CD4-positive, alpha-beta memory T cell (primary cell): ENCODE measurements around the gene LCMT1. TPM values are rescaled to one million over a fixed set of nuclear protein-coding genes. Genes with fewer than 3 reads are reported as not detected.

Source experiments
- CTCF ChIA-PET: fragments of 350-600 bp; sonication (Branson Sonifier 250); formaldehyde crosslinking; loops from one replicate; lab custom pipeline; 2021; ENCODE audit warnings: inconsistent platforms; ENCODE audit not compliant: partially characterized antibody; lab: Charles Lee
- POLR2A ChIA-PET: fragments of 350-600 bp; sonication (Branson Sonifier 250); formaldehyde crosslinking; loops from one replicate; lab custom pipeline; 2021; ENCODE audit not compliant: partially characterized antibody; lab: Charles Lee
- DNase-seq, 5 donors: peaks; one replicate each; pipeline versions ENCODE4 v3.0.0 to v3.0.0-alpha.2; 2020 to 2022; ENCODE audit warnings: mixed read lengths in 1 of 5
- H3K27ac ChIP-seq: one replicate; pipeline ENCODE4 v1.7.0; 2013; ENCODE audit warnings: low read depth, low read length
- H3K27me3 ChIP-seq: 2 replicates; pipeline ENCODE4 v1.7.0; 2013; ENCODE audit warnings: mild to moderate bottlenecking, low read length, moderate library complexity; ENCODE audit not compliant: insufficient read depth
- H3K36me3 ChIP-seq: 2 replicates; pipeline ENCODE4 v1.7.0; 2013; ENCODE audit warnings: mild to moderate bottlenecking, low read length, moderate library complexity; ENCODE audit not compliant: insufficient read depth
- H3K4me1 ChIP-seq: 2 replicates; pipeline ENCODE4 v1.7.0; 2013; ENCODE audit warnings: mild to moderate bottlenecking, low read length, moderate library complexity; ENCODE audit not compliant: insufficient read depth
- H3K4me3 ChIP-seq, 2 donors: one replicate each; pipeline ENCODE4 v1.7.0; 2013; ENCODE audit warnings: low read length in 2 of 2, mild to moderate bottlenecking in 1 of 2
- H3K9me3 ChIP-seq, 2 donors: one replicate each; pipeline ENCODE4 v1.7.0; 2013; ENCODE audit warnings: low read length in 2 of 2, control low read depth in 1 of 2; ENCODE audit not compliant: control insufficient read depth in 1 of 2
- H3K27ac Mint-ChIP-seq, 7 donors: one replicate each; pipeline ENCODE4 v1.8.0; 2020 to 2021; ENCODE audit warnings: mixed read lengths in 7 of 7, mild to moderate bottlenecking in 6 of 7, inconsistent platforms in 3 of 7, moderate library complexity in 3 of 7
- H3K27me3 Mint-ChIP-seq, 2 donors: one replicate each; pipeline ENCODE4 v1.8.0; 2020 to 2021; ENCODE audit warnings: mixed read lengths in 2 of 2
- H3K36me3 Mint-ChIP-seq, 2 donors: one replicate each; pipeline ENCODE4 v1.8.0; 2020 to 2021; ENCODE audit warnings: mixed read lengths in 2 of 2, inconsistent platforms in 1 of 2, mild to moderate bottlenecking in 1 of 2
- H3K4me1 Mint-ChIP-seq, 4 donors: one replicate each; pipeline ENCODE4 v1.8.0; 2020 to 2021; ENCODE audit warnings: mixed read lengths in 4 of 4, mild to moderate bottlenecking in 1 of 4
- H3K4me3 Mint-ChIP-seq, 8 donors: one replicate each; pipeline ENCODE4 v1.8.0; 2020 to 2021; ENCODE audit warnings: mixed read lengths in 8 of 8, mild to moderate bottlenecking in 7 of 8, moderate library complexity in 6 of 8, inconsistent platforms in 3 of 8
- H3K9me3 Mint-ChIP-seq, 8 donors: one replicate each; pipeline ENCODE4 v1.8.0; 2020 to 2021; ENCODE audit warnings: mixed read lengths in 8 of 8, mild to moderate bottlenecking in 5 of 8, inconsistent platforms in 3 of 8, moderate library complexity in 1 of 8
- intact Hi-C: fragments of 100-400 bp; cut with micrococcal nuclease; formaldehyde crosslinking; loops from one replicate; pipeline ENCODE4 v1.15.1; 2023
- polyA plus RNA-seq, 2 donors: library from polyadenylated mRNA; unstranded; fragments of 300-500 nt; fragmentation: Illumina TruSeq; gene quantifications; one replicate each; pipeline ENCODE4 v1.2.3, GENCODE V29; 2021
- total RNA-seq, 2 experiments: library from RNA; stranded (reverse); gene quantifications; one replicate each; pipeline ENCODE4 v1.2.3, GENCODE V29; 2021

Gene LCMT1
- total and polyA plus RNA-seq, 4 experiments from 2014 or later, result 37.0 to 52.3 (median 42.4) TPM

GRCh38 chr16:25093208-25094061 is 18.1 kb upstream of the LCMT1 start:
- ChIA-PET POLR2A (interaction anchor here (1.1 to 1.3 kb wide), 2 partner anchors 18 to 32 kb away, joined by 5 to 6 read pairs; partner anchors contain the start of gene LCMT1), CTCF (interaction anchor here (1.0 to 1.3 kb wide), 2 partner anchors 33 to 37 kb away, joined by 3 to 4 read pairs; no protein-coding TSS in a partner anchor)
- Histone ChIP-seq H3K9me3 (no peaks in the 10 kb centered on the region), H3K36me3 (no peaks in the 10 kb centered on the region), H3K4me3 (no peak overlapping the region), H3K27me3 (no peaks in the 10 kb centered on the region), H3K27ac (no peak overlapping the region), H3K4me1 (peaks cover 15% of the 10 kb centered on the region)
- H3K27me3 Mint-ChIP-seq, result no peaks in the 10 kb centered on the region
- H3K36me3 Mint-ChIP-seq, result no peaks in the 10 kb centered on the region
- H3K4me1 Mint-ChIP-seq, result peaks cover 14 to 31% (median 17%) of the 10 kb centered on the region in 4 donors
- peak overlapping the region; percentile 25 to 86 (median 83) for H3K27ac Mint-ChIP-seq
- intact Hi-C loops, result no loop called here
- H3K4me3 Mint-ChIP-seq, result peak overlapping the region in 6 of 8 donors; percentile 9 to 75 (median 46)
- no peaks in the 10 kb centered on the region for H3K9me3 Mint-ChIP-seq
- DNase-seq, result peak in 1 of 5 donors; percentile 9

DNA sequence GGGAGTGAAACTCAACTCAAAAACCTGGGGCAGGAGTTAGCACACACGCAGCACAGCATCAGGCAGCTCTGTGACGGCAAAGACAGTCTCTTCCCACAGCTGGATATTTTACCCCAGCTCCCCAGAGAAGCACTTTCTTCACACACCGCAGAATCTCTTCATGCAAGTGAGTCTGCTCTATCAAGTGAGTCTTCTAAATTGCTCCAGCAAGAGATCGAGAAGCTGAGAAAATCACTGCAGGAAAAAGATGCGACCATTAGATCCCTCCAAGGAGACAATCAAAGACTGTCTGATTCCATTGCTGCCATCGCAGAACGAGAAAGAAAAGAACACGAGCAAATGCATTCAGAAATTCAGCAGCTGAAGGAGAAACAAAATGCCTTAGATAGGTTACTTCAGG is 16.9 kb upstream of the LCMT1 start:
- no peaks in the 10 kb centered on the region for H3K36me3 Mint-ChIP-seq
- Histone ChIP-seq H3K9me3 (no peaks in the 10 kb centered on the region), H3K4me1 (peaks cover 15% of the 10 kb centered on the region), H3K27me3 (no peaks in the 10 kb centered on the region), H3K27ac (no peak overlapping the region), H3K4me3 (no peak overlapping the region), H3K36me3 (no peaks in the 10 kb centered on the region)
- ChIA-PET POLR2A (interaction anchor here (1.1 to 1.3 kb wide), 3 partner anchors 17 to 33 kb away, joined by 5 to 6 read pairs (median 5); partner anchors contain the start of gene LCMT1), CTCF (interaction anchor here (1.0 to 1.3 kb wide), 2 partner anchors 34 to 38 kb away, joined by 3 to 4 read pairs; no protein-coding TSS in a partner anchor)
- H3K9me3 Mint-ChIP-seq, result no peaks in the 10 kb centered on the region
- intact Hi-C loops, result no loop called here
- no peaks in the 10 kb centered on the region for H3K27me3 Mint-ChIP-seq
- H3K27ac Mint-ChIP-seq, result peak overlapping the region in 3 of 7 donors; percentile 25 to 86 (median 33)
- DNase-seq, result no peak
- peaks cover 14 to 31% (median 17%) of the 10 kb centered on the region in 4 donors for H3K4me1 Mint-ChIP-seq
- no peak overlapping the region for H3K4me3 Mint-ChIP-seq

DNA sequence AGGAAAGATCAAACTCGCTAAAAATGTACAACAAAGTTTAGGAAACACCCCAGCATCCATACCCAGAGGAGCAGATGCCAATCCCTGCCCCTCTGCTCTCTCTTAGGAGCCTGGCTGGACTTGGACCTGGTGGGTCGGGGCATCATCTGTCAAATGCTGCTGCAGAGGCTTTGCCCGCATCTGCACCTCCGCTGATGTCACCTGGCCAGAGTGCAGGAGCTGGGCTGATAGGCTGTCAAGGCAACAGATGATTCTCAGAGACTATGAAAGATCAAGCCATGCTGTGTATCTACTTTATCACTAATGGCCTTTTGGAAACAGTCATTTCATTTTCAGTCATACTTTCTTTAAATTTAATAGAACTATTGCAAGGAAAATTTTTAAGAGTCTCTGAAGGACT is 15.9 kb upstream of the LCMT1 start:
- Histone ChIP-seq H3K27ac (no peak overlapping the region), H3K4me1 (peaks cover 15% of the 10 kb centered on the region), H3K9me3 (no peaks in the 10 kb centered on the region), H3K27me3 (no peaks in the 10 kb centered on the region), H3K36me3 (no peaks in the 10 kb centered on the region), H3K4me3 (no peak overlapping the region)
- Mint-ChIP-seq H3K27me3 (no peaks in the 10 kb centered on the region), H3K36me3 (no peaks in the 10 kb centered on the region), H3K4me1 (peaks cover 14 to 31% (median 17%) of the 10 kb centered on the region in 4 donors), H3K9me3 (no peaks in the 10 kb centered on the region), H3K27ac (peak overlapping the region in 1 of 7 donors; percentile 7), H3K4me3 (no peak overlapping the region)
- ChIA-PET CTCF (no interaction called here), POLR2A (no interaction called here)
- DNase-seq, result no peak
- intact Hi-C loops, result no loop called here

- Histone ChIP-seq H3K4me3 (no peak overlapping the region), H3K9me3 (no peaks in the 10 kb centered on the region), H3K36me3 (no peaks in the 10 kb centered on the region), H3K4me1 (peaks cover 15% of the 10 kb centered on the region), H3K27ac (no peak overlapping the region), H3K27me3 (no peaks in the 10 kb centered on the region)
- Mint-ChIP-seq H3K36me3 (no peaks in the 10 kb centered on the region), H3K27ac (no peak overlapping the region), H3K4me3 (no peak overlapping the region), H3K27me3 (no peaks in the 10 kb centered on the region), H3K4me1 (peaks cover 12 to 23% (median 13%) of the 10 kb centered on the region in 4 donors), H3K9me3 (no peaks in the 10 kb centered on the region)
- ChIA-PET CTCF (no interaction called here), POLR2A (no interaction called here)
- DNase-seq, result no peak
- intact Hi-C loops, result no loop called here
These were observed 14.1 kb upstream of the LCMT1 start for GRCh38 chr16:25097276-25097975.

DNA sequence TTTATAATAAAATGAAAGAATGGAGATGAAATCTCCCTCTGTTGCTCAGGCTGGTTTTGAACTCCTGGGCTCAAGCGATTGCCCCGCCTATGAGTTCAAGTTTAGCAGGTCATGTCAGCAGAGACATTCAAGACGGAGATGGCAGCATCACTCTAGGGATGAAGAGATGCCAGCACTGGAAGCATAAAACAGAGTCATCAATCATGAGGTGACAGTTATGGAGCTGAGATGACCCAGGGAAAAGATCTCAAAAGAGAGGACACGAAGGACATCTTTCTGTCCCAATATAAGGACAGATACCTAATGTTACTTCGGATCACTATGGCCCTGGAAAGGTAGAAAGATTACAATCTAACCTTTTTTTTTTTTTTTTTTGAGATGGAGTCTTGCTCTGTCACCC is 11.0 kb upstream of the LCMT1 start:
- Mint-ChIP-seq H3K27ac (no peak overlapping the region), H3K27me3 (no peaks in the 10 kb centered on the region), H3K9me3 (no peaks in the 10 kb centered on the region), H3K4me1 (no peaks in the 10 kb centered on the region), H3K4me3 (no peak overlapping the region), H3K36me3 (no peaks in the 10 kb centered on the region)
- no peak overlapping the region for H3K27ac ChIP-seq
- CTCF ChIA-PET, result no interaction called here
- no peaks in the 10 kb centered on the region for H3K4me1 ChIP-seq
- POLR2A ChIA-PET, result no interaction called here
- no peaks in the 10 kb centered on the region for H3K9me3 ChIP-seq
- DNase-seq, result no peak
- H3K36me3 ChIP-seq, result no peaks in the 10 kb centered on the region
- intact Hi-C loops, result no loop called here
- no peaks in the 10 kb centered on the region for H3K27me3 ChIP-seq
- no peak overlapping the region for H3K4me3 ChIP-seq

DNA sequence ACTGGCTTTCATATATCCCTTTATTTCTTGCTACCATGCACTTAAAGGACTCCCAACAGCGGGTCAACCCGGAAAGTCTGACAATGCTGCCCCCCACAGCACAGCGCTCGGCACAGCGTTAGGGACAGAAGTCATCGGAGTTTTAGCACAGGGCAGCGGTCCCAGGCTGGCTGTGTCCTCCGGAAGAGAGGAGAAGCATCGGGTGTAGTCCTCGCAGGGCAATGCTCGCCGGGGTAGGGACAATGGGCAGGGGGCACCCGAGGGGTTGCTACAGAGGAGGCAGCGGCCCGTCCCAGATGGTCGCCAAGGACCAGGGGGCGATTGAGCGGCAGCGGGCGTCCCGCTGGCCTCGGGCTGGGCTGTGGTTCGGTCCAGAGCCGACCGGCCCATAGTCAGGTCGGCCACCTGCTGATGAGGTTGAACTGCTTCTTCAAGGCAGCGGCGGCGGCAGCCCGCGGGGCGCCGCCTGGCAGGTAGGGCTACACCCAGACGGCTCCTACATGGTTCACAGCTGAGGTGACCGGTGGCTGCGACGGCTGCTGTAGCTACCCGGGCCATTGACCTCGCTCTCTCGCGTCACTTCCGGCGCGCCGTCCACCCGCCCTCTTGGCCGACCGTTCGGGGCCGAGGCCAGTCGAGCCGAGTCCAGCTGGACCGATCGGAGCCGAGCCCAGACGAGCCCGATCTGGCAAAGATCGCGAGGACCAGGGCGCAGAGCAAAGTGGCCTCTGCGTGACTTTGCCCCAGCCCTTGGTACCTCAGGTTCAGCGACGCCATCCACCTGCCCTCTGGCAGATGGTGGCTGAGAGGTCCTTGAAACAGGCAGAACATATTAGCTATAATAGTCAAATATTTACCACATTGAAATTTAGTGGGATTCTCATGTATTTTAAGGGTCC is 4.7 kb upstream of the LCMT1 start:
- no peaks in the 10 kb centered on the region for H3K36me3 ChIP-seq
- H3K4me3 Mint-ChIP-seq, result peak overlapping the region; percentile 92 to 99 (median 98)
- peak overlapping the region; percentile 73 to 75 for H3K4me3 ChIP-seq
- no peaks in the 10 kb centered on the region for H3K27me3 Mint-ChIP-seq
- intact Hi-C loops, result loop anchor here (1.0 kb wide), 1 partner anchor 52 kb away; no protein-coding TSS in a partner anchor
- peaks cover 27% of the 10 kb centered on the region for H3K4me1 ChIP-seq
- no peaks in the 10 kb centered on the region for H3K9me3 ChIP-seq
- CTCF ChIA-PET, result interaction anchor here (0.6 to 8.7 kb wide), 6 partner anchors 9 to 102 kb away, joined by 3 to 127 read pairs (median 12); no protein-coding TSS in a partner anchor
- H3K27ac Mint-ChIP-seq, result peak overlapping the region; percentile 89 to 97 (median 96)
- peak overlapping the region; percentile 69 for H3K27ac ChIP-seq
- POLR2A ChIA-PET, result interaction anchor here (0.6 to 7.0 kb wide), 7 partner anchors 40 to 103 kb away, joined by 3 to 96 read pairs (median 14); partner anchors contain the start of gene ARHGAP17
- H3K27me3 ChIP-seq, result no peaks in the 10 kb centered on the region
- H3K36me3 Mint-ChIP-seq, result peaks cover 0 to 6% of the 10 kb centered on the region in 2 donors
- H3K9me3 Mint-ChIP-seq, result no peaks in the 10 kb centered on the region
- DNase-seq, result peak; percentile 56 to 79 (median 65)
- H3K4me1 Mint-ChIP-seq, result peaks cover 22 to 37% (median 30%) of the 10 kb centered on the region in 4 donors
